Rectal smooth muscle tissue (tissue), 1 donor: ENCODE results near the gene TMEM63B.
A peak's percentile ranks its signal among the peaks of the same experiment; 100 is the strongest.

Source experiments
- H3K27ac ChIP-seq: one replicate; pipeline ENCODE4 v1.7.0; 2013; ENCODE audit warnings: low read depth, low read length, inconsistent platforms
- H3K27me3 ChIP-seq: one replicate; pipeline ENCODE4 v1.7.0; 2013; ENCODE audit warnings: low read length; ENCODE audit not compliant: control insufficient read depth, insufficient read depth
- H3K36me3 ChIP-seq: one replicate; pipeline ENCODE4 v1.7.0; 2013; ENCODE audit warnings: low read length; ENCODE audit not compliant: control insufficient read depth, insufficient read depth
- H3K4me1 ChIP-seq: one replicate; pipeline ENCODE4 v1.7.0; 2013; ENCODE audit warnings: low read length; ENCODE audit not compliant: control insufficient read depth, insufficient read depth
- H3K4me3 ChIP-seq: one replicate; pipeline ENCODE4 v1.7.0; 2013; ENCODE audit warnings: low read length
- H3K9ac ChIP-seq: one replicate; pipeline ENCODE4 v1.7.0; 2013; ENCODE audit warnings: low read length

TMEM63B gene

DNA sequence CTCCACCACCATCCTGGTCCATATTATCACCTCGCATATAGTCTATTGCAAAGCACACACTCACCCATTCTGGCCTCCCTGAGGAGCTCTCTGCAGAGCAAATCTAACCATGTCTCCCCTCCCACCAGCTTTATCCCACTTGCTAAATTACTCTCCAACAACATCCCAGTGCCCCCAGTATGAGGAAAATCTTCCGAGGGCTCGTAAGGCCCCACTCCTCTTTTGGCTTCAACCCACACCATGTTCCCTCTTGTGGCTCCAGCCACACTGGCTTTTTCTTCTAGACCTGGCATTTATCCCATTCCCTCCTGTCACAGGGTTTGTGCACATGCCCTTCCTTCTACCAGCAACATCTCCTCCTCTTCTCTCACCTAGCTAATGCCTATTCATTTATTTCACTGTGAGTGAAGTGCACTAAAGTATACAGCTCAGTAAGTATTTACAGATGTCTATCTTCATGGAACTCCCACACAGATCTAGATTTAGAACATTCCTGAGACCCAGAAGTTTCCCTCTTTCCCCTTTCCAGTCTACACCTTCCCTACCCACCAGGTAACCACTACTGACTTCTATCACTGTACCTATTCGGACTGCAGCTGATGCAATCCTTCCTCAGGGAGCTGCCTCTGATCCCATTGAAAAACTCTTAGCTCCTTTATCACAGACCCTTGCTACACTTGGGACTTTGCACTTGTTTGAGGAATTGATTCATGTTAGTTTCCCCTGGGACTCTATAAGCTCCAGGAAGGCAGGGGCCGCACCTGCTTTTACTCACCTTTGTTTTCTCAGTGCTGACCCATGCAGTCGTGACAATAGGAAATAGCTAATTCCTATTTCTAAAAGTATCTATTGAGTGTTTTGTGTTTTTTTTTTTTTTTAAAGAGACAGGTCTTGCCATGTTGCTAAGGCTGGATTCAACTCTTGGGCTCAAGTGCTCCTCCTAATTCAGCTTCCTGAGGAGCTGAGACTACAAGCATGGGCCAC lies 15.6 kb upstream of the TMEM63B start:
- H3K27me3 ChIP-seq = no peaks in the 10 kb centered on the region
- no peak overlapping the region for H3K4me3 ChIP-seq
- peaks cover 11% of the 10 kb centered on the region for H3K36me3 ChIP-seq
- H3K27ac ChIP-seq = no peak overlapping the region
- H3K9ac ChIP-seq = no peak overlapping the region
- H3K4me1 ChIP-seq = peaks cover 4% of the 10 kb centered on the region

DNA sequence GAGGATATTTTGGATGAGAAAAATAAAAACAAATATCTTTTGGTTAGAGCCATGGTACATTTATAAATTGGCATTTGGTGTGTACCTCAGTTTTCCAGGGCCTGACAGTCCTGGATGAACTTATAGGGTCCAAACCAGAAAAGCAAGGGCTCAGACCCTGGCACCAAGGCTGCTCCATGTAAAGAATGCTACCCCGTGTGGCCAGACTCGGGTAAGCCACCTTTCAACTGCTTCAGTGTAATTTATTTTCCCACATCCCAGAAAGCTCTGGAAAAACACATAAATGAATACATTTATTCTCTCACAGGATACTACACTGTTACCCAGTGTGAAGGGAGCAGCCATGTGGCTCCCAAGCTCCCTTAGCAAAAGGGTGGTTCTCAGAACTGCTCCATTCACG lies 13.9 kb upstream of the TMEM63B start:
- peaks cover 12% of the 10 kb centered on the region for H3K4me1 ChIP-seq
- no peaks in the 10 kb centered on the region for H3K27me3 ChIP-seq
- H3K36me3 ChIP-seq = peaks cover 11% of the 10 kb centered on the region
- H3K27ac ChIP-seq = no peak overlapping the region
- no peak overlapping the region for H3K9ac ChIP-seq
- no peak overlapping the region for H3K4me3 ChIP-seq

DNA sequence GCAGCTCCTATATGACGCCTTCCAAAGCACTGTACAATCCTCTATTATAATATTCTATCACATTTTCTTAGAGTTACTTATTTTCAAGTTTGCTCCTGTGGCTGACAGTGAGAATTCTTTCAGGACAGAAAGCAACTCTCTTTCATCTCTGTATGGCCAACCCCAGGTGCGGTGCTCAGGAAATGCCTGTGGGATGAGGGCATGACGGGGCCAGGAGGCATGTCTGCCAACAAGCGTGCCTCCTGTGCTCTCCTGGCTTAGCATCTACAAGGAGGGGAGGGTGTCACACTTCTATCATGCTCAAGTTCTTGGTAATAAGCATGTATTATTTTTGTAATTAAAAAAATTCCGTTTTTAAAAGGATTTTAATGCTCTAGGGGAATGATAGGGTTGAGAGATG lies 11.5 kb upstream of the TMEM63B start:
- Histone ChIP-seq H3K9ac (no peak overlapping the region), H3K27ac (no peak overlapping the region), H3K36me3 (peaks cover 8% of the 10 kb centered on the region), H3K4me1 (peaks cover 17% of the 10 kb centered on the region), H3K27me3 (no peaks in the 10 kb centered on the region), H3K4me3 (no peak overlapping the region)

DNA sequence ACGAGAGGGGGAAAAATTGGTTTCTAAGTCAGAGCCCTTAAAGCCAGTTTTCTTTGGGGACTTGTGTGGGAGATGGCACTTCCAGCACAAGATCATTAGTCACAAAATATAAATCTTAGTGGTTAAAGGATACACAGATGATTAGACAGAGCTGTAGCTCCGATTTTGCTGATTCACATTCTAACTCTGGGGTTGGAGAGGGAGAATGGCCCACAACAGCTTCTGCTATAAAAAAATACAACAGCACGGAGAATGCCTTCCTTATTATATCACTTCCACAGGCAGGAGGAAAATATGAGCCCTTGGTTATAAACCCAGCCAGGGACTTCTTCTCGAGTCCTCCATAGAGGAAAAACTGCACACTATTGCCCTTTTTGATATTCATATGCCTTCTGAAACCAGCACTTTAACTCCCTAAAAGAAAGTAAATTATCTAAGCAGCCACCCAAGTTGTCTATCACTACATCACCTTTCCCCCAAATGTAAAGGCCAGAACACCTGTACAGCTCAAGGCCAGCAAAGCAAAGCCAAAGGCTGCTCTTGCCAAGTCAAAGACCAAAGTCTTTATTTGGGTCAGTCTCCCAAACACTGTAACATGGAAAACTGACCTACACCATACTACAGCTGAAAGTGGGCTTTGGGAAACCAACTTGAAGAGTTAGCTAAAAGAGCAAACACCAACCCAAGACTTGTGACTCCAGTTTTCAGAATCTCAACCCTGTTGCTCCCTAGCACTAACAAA lies 10.5 kb upstream of the TMEM63B start:
- Histone ChIP-seq H3K4me1 (peaks cover 17% of the 10 kb centered on the region), H3K27ac (peak overlapping the region; percentile 53), H3K27me3 (no peaks in the 10 kb centered on the region), H3K36me3 (peaks cover 8% of the 10 kb centered on the region), H3K9ac (no peak overlapping the region), H3K4me3 (no peak overlapping the region)

DNA sequence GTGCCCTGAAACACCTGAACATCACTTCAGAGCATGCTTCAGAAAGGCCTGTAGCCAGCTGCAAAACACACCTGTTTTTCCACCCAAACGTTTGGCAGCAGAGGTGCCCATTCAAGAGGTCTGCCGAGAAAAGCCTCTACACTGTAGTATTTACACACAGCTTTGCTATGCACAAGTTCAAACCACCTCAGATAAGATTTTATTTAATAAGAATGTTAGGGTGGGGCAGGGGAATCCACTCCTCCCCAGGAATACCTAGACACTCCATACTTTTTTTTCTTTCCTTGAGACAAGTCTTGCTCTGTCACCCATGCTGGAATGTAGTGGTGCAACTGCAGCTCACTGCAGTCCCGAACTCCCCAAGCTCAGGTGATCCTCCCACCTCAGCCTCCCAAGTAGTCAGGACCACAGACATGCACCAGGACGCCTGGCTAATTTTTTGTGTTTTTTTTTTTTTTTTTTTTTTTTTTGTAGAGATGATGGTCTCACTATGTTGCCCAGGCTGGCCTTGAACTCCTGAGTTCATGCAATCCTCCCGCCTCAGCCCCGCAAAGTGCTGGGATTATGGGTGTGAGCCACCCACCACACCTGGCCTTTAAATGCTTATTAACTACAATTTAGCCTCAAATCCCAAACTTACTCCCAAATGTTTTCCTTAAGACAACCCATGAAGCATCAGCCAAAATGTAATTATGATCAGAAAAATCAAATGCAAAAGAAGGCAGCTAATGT lies 9.8 kb upstream of the TMEM63B start:
- H3K9ac ChIP-seq = no peak overlapping the region
- no peak overlapping the region for H3K27ac ChIP-seq
- H3K27me3 ChIP-seq = no peaks in the 10 kb centered on the region
- no peak overlapping the region for H3K4me3 ChIP-seq
- peaks cover 20% of the 10 kb centered on the region for H3K4me1 ChIP-seq
- peaks cover 8% of the 10 kb centered on the region for H3K36me3 ChIP-seq

DNA sequence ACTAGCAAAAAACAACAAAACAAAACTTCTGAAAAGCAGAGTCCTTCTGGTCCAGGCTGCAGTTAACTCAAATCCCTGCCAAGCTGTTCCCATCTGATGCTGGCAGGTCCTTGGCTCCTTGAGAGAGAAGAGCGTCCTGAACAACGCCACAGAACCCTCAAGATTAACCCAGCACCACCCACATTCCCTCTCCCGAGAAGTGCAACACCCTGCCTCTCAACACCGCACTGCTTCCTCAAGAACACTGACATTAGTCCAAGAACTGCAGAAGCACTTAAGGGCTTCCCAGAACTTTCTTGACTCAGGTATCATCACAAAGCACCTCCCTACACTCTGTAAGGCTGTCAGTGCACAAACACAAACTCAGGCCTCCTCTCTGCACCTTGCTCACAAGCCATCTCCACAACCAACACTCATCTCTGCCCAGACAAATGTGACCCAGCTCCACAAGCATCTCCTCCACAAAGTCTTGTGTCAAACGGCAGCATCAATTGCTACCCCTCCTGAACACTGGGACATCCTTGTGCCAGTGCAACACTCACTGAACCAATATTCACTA lies 7.6 kb upstream of the TMEM63B start:
- Histone ChIP-seq H3K27ac (peak overlapping the region; percentile 32), H3K4me1 (peaks cover 26% of the 10 kb centered on the region), H3K27me3 (no peaks in the 10 kb centered on the region), H3K36me3 (no peaks in the 10 kb centered on the region), H3K4me3 (no peak overlapping the region), H3K9ac (no peak overlapping the region)

DNA sequence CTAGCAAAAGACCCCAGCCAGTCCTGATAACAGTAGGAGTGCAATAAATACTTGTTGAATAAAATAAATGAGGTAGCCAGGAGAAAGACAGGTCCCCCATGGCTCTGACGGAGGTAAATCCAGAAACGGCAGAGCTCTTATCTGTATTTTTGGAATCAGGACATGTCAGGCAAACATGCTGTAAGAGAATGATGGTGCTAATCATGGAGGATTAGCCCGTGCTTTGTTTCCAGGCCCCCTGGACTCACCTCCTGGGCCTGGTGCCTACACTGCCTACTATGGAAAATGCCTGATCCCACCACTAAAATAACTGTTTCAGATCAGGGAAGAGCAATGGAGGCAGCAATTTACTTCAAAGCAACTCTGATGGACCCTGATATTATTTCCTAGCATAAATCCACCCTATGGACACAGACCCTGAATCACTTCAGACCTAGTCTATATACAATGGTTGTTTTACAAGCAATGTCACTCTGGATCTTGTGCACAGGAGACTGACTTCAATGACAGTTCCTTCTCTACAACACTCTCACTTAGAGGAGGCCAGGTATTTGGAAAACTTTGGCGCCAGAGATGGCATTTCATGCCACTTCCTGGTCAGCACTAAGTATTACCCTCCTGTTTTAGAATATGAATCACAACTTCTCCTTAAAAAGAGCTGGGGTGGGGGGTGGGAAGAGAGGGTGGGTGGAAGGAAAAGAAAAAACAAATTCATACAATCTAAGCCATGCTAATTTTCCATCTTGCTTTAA lies 6.5 kb upstream of the TMEM63B start:
- peaks cover 28% of the 10 kb centered on the region for H3K4me1 ChIP-seq
- H3K4me3 ChIP-seq = no peak overlapping the region
- no peak overlapping the region for H3K9ac ChIP-seq
- H3K36me3 ChIP-seq = no peaks in the 10 kb centered on the region
- H3K27ac ChIP-seq = no peak overlapping the region
- H3K27me3 ChIP-seq = no peaks in the 10 kb centered on the region

DNA sequence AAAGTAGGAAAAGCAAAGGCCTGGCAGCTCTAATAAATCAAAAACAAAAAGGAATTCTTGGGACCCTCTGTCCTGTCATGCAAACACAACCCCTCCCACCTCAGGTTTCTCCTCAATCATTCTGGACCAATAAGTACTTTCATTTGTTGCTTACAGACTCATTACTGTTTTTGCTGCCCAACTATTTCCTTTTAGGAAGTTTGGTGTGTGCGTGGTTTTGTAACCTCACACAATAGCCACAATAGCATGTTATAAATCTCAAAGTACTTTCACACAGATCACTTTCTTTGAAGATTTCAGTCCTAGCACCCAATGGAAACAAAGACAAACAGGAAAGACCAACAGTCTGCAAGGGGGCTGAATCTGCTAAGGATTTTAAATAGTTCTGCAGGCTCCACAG lies 4.6 kb upstream of the TMEM63B start:
- no peak overlapping the region for H3K9ac ChIP-seq
- H3K4me3 ChIP-seq = peak overlapping the region; percentile 8
- H3K27me3 ChIP-seq = no peaks in the 10 kb centered on the region
- peak overlapping the region; percentile 15 for H3K27ac ChIP-seq
- no peaks in the 10 kb centered on the region for H3K36me3 ChIP-seq
- H3K4me1 ChIP-seq = peaks cover 24% of the 10 kb centered on the region

DNA sequence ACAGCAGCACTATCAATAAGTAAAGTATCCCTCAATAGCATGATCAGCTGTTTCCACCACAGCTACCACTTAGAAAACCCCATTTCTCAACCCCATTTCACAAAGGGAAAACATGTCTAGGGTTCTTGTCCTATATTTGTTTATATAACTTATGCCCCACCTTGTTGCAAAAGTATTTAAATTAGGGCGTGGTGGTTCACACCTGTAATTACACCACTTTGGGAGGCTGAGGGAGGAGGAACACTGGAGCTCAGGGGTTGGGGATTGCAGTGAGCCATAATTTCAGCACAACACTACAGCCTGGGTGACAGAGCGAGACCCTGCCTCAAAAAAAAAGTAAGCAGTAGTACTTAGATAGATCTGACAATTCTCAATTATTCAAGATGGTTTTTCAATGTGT lies 3.8 kb upstream of the TMEM63B start:
- Histone ChIP-seq H3K4me1 (peaks cover 28% of the 10 kb centered on the region), H3K27ac (no peak overlapping the region), H3K9ac (no peak overlapping the region), H3K36me3 (no peaks in the 10 kb centered on the region), H3K27me3 (no peaks in the 10 kb centered on the region), H3K4me3 (no peak overlapping the region)

DNA sequence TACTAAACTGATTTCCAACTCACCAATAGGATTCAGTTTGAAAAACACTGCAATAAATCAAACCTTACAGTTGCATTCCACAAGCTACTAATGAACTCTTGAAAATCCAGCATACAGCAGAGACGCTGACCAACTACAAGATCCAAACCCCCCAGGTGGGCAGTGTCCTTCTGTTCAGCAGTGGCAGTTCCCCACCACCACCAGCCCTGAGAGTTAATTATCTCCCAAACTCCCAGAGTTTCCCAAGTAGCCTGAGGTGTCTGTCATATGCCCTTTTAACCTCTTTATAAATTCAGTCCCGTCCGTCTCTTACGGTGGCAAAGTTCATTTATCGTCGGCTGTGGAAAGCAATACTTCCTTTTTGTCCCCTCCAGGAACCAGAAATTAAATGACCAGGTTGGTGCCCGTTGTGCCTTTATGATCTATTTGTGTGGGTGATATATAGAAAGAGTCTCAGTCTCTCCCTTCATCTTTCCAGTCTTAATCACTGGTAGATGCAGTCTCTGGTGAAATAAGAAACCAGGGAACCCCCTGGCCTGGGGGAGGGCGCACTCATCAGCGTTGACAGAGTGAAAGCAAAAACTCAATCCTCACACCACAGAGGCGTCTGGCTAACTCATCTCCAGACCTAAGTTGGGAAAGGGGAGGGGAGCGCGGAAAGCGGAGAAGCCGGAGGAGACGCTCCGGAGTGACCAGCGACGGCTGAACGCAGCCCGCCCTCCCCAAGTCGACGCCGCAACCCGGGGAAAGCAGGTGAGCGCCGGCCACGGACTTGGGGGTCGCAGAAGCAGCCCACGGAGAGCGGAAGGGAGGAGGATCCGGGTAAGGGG lies 819 bp upstream of the TMEM63B start:
- H3K9ac ChIP-seq = peak overlapping the region; percentile 74
- H3K27me3 ChIP-seq = no peaks in the 10 kb centered on the region
- H3K27ac ChIP-seq = peak overlapping the region; percentile 84
- H3K4me3 ChIP-seq = peak overlapping the region; percentile 88
- peaks cover 25% of the 10 kb centered on the region for H3K4me1 ChIP-seq
- no peaks in the 10 kb centered on the region for H3K36me3 ChIP-seq
